NCI-H524 treated with DMSO at 0.1 percent for 48 hours (cell line): Measurements from ENCODE around the gene GGNBP2.
A peak's percentile ranks its signal among the peaks of the same experiment; 100 is the strongest.

Experiments used
- DNase-seq: peaks from one replicate; lab custom pipeline; 2025; lab: John Stamatoyannopoulos, UW

Gene GGNBP2

GRCh38 chr17:36566081-36566480 lies 21.4 kb downstream of the GGNBP2 start:
- no peak for DNase-seq

- DNase-seq: no peak
These were observed 30.3 kb downstream of the GGNBP2 start for GRCh38 chr17:36575028-36575427.

GRCh38 chr17:36576793-36577192 lies 32.1 kb downstream of the GGNBP2 start:
- no peak for DNase-seq

GRCh38 chr17:36578671-36579070 lies 34.0 kb downstream of the GGNBP2 start:
- no peak for DNase-seq

GRCh38 chr17:36583787-36584186 lies 39.1 kb downstream of the GGNBP2 start:
- DNase-seq: no peak

- DNase-seq: no peak
These were observed 41.4 kb downstream of the GGNBP2 start for GRCh38 chr17:36586138-36586537.

- no peak for DNase-seq
These were observed 45.4 kb downstream of the GGNBP2 start for GRCh38 chr17:36590082-36590481.

- peak; percentile 7 for DNase-seq
These were observed 47.0 kb downstream of the GGNBP2 start, which contains the start of gene DHRS11 for GRCh38 chr17:36591434-36592315. Gene DHRS11 (plus strand): TSS chr17:36591879. CDS start chr17:36592010, 131 bp downstream.

- peak; percentile 11 for DNase-seq
These were observed 47.6 kb downstream of the GGNBP2 start for GRCh38 chr17:36592316-36592715.

GRCh38 chr17:36592716-36593321 lies 48.1 kb downstream of the GGNBP2 start:
- no peak for DNase-seq

- DNase-seq: no peak
These were observed 49.1 kb downstream of the GGNBP2 start for GRCh38 chr17:36593656-36594316.

GRCh38 chr17:36594626-36595401 lies 50.1 kb downstream of the GGNBP2 start:
- no peak for DNase-seq

- DNase-seq: no peak
These were observed 52.5 kb downstream of the GGNBP2 start for GRCh38 chr17:36597226-36597625.

GRCh38 chr17:36597866-36598777 lies 53.4 kb downstream of the GGNBP2 start:
- DNase-seq: no peak

GRCh38 chr17:36598951-36599401 lies 54.3 kb downstream of the GGNBP2 start:
- DNase-seq: no peak

GRCh38 chr17:36599546-36600250 lies 55.0 kb downstream of the GGNBP2 start:
- DNase-seq: no peak

GRCh38 chr17:36600465-36600864 lies 55.7 kb downstream of the GGNBP2 start:
- no peak for DNase-seq

- DNase-seq: peak; percentile 54
These were observed 56.2 kb downstream of the GGNBP2 start for GRCh38 chr17:36600936-36601302.

- DNase-seq: peak; percentile 63
These were observed 56.7 kb downstream of the GGNBP2 start, which contains the start of gene MRM1 for GRCh38 chr17:36601303-36602029. Gene MRM1 (plus strand): TSS chr17:36601583. CDS start chr17:36601811, 228 bp downstream.
